OCI-LY7 (cell line): Measurements from ENCODE around the gene NPR1. TPM values are rescaled to one million over a fixed set of nuclear protein-coding genes. Genes with fewer than 3 reads are reported as not detected.
"Not testable (repeated sequence)": the region's sequence is repeated elsewhere in the genome, so short reads cannot be mapped to it uniquely, and the experiment has no call there.

ENCODE experiments used
- BruUV-seq: library from RNA; stranded (reverse); fragments of 400-500 nt; replicated peaks from 2 replicates; lab custom pipeline; 2021; lab: Mats Ljungman, UMichigan
- CTCF ChIA-PET: fragments of 300-600 bp; sonication (Branson Sonifier 250); formaldehyde crosslinking; loops from one replicate; lab custom pipeline; 2022; ENCODE audit warnings: antibody characterized with exemption; ENCODE audit not compliant: unreplicated experiment; lab: Charles Lee
- POLR2A ChIA-PET: fragments of 300-600 bp; sonication (Branson Sonifier 250); formaldehyde crosslinking; loops from one replicate; lab custom pipeline; 2022; ENCODE audit warnings: antibody characterized with exemption; lab: Charles Lee
- DNase-seq: peaks from one replicate; pipeline ENCODE4 v3.0.0-alpha.2; 2015; ENCODE audit warnings: low spot score
- H2AFZ ChIP-seq: fragments of 200-600 bp; sonication (generic), shearing (Covaris generic); 2 replicates; pipeline ENCODE4 v1.6.1; 2014; ENCODE audit warnings: mild to moderate bottlenecking, antibody characterized with exemption, low read length, moderate library complexity
- H3K27ac ChIP-seq: fragments of 200-600 bp; sonication (generic); 2 replicates; pipeline ENCODE4 v1.5.1; 2014; ENCODE audit warnings: mixed run types, low read depth, mild to moderate bottlenecking, moderate library complexity, low read length, inconsistent platforms; ENCODE audit not compliant: poor library complexity, severe bottlenecking
- H3K36me3 ChIP-seq: fragments of 200-600 bp; sonication (generic); 2 replicates; pipeline ENCODE4 v1.6.1; 2014; ENCODE audit warnings: mild to moderate bottlenecking, antibody characterized with exemption, low read length, moderate library complexity, mixed read lengths; ENCODE audit not compliant: insufficient read depth
- H3K4me1 ChIP-seq: fragments of 200-600 bp; sonication (generic); 2 replicates; pipeline ENCODE4 v1.5.1; 2014; ENCODE audit warnings: mild to moderate bottlenecking, low read length; ENCODE audit not compliant: insufficient read depth, poor library complexity, severe bottlenecking
- H3K4me2 ChIP-seq: fragments of 200-600 bp; sonication (generic); 2 replicates; pipeline ENCODE4 v1.6.1; 2014; ENCODE audit warnings: mild to moderate bottlenecking, low read length
- H3K4me3 ChIP-seq: fragments of 200-600 bp; sonication (generic); 2 replicates; pipeline ENCODE4 v1.5.1; 2014; ENCODE audit warnings: mild to moderate bottlenecking, low read depth, low read length; ENCODE audit not compliant: poor library complexity, severe bottlenecking
- H3K79me2 ChIP-seq: fragments of 200-600 bp; sonication (generic); 2 replicates; pipeline ENCODE4 v1.6.1; 2016; ENCODE audit warnings: low read depth, mild to moderate bottlenecking, low read length, moderate library complexity, mixed read lengths; ENCODE audit not compliant: insufficient read depth
- H3K9me2 ChIP-seq: fragments of 200-600 bp; sonication (generic); 2 replicates; pipeline ENCODE4 v1.6.1; 2016; ENCODE audit warnings: mild to moderate bottlenecking, low read length, mixed read lengths; ENCODE audit not compliant: insufficient read depth
- H3K9me3 ChIP-seq: fragments of 200-600 bp; sonication (generic); 2 replicates; pipeline ENCODE4 v1.6.1; 2014; ENCODE audit warnings: mild to moderate bottlenecking, mixed run types, low read length, mixed read lengths
- H4K20me1 ChIP-seq: fragments of 200-600 bp; sonication (generic); 2 replicates; pipeline ENCODE4 v1.6.1; 2014; ENCODE audit warnings: mild to moderate bottlenecking, antibody characterized with exemption, low read length, moderate library complexity, mixed read lengths; ENCODE audit not compliant: insufficient read depth
- CTCF ChIP-seq: fragments of 200-600 bp; sonication (generic); conservative IDR thresholded peaks from 2 replicates; pipeline ENCODE4 v1.5.1; 2014; ENCODE audit warnings: mild to moderate bottlenecking, antibody characterized with exemption, low read length, moderate library complexity, mixed read lengths
- EZH2phosphoT487 ChIP-seq: fragments of 200-600 bp; sonication (generic); IDR thresholded peaks from 2 replicates; pipeline ENCODE4 v1.6.1; 2018; ENCODE audit warnings: low read depth, borderline replicate concordance, mild to moderate bottlenecking, mixed run types, antibody characterized with exemption, low read length, moderate library complexity, mixed read lengths
- intact Hi-C: fragments of 100-400 bp; cut with micrococcal nuclease; formaldehyde crosslinking; loops from one replicate; pipeline ENCODE4 v1.10.0; 2022; ENCODE audit not compliant: unreplicated experiment
- total RNA-seq, 2 experiments: library from RNA; depleted of rRNA in 1 of 2; stranded (reverse); fragments of >200 nt in 1 of 2; shearing (Covaris generic) in 1 of 2; gene quantifications; 2 replicates each; pipeline ENCODE4 v1.2.3, GENCODE V29; 2014 to 2022

The NPR1 gene
- total RNA-seq, 2 experiments from 2014 or later, result not detected

- Histone ChIP-seq H3K27ac (no peak overlapping the region), H3K9me2 (no peaks in the 10 kb centered on the region), H3K4me1 (no peaks in the 10 kb centered on the region), H3K4me2 (no peak overlapping the region), H3K9me3 (no peaks in the 10 kb centered on the region), H3K4me3 (no peak overlapping the region), H3K36me3 (no peaks in the 10 kb centered on the region), H4K20me1 (no peaks in the 10 kb centered on the region), H2AFZ (no peak overlapping the region), H3K79me2 (peaks cover 6% of the 10 kb centered on the region; the same call in 1 of the 2 replicates)
- TF ChIP-seq CTCF (no peak), EZH2phosphoT487 (no peak)
- no peak for DNase-seq
- ChIA-PET CTCF (no interaction called here), POLR2A (no interaction called here)
- intact Hi-C loops, result no loop called here
- no TSS peak for BruUV-seq
Measured at GRCh38 chr1:153723687-153724086, 45.2 kb downstream of the NPR1 start.

GRCh38 chr1:153724634-153725033, 46.1 kb downstream of the NPR1 start:
- H3K27ac ChIP-seq, CTCF ChIA-PET, DNase-seq, H3K9me3 ChIP-seq, H2AFZ ChIP-seq, H3K4me3 ChIP-seq, H3K9me2 ChIP-seq, H3K4me2 ChIP-seq, H3K4me1 ChIP-seq, intact Hi-C loops, H4K20me1 ChIP-seq, H3K36me3 ChIP-seq, BruUV-seq: not testable (repeated sequence)
- POLR2A ChIA-PET, result interaction anchor here (0.8 kb wide), 1 partner anchor 253 kb away, joined by 3 read pairs; no protein-coding TSS in a partner anchor
- peaks cover 14% of the 10 kb centered on the region; the same call in 1 of the 2 replicates for H3K79me2 ChIP-seq

- H3K4me1 ChIP-seq, result peaks cover 24% of the 10 kb centered on the region
- intact Hi-C loops, result loop anchor here (1.0 kb wide), 1 partner anchor 56 kb away; no protein-coding TSS in a partner anchor
- CTCF ChIA-PET, result interaction anchor here (0.5 to 0.6 kb wide), 3 partner anchors 129 to 440 kb away, joined by 3 to 4 read pairs (median 3); no protein-coding TSS in a partner anchor
Measured at GRCh38 chr1:153727463-153728304, 49.2 kb downstream of the NPR1 start, which contains the start of gene INTS3. INTS3 (plus strand) TSS chr1:153728050; CDS start chr1:153728635, 585 bp downstream.

More at GRCh38 chr1:153727463-153728304, 49.2 kb downstream of the NPR1 start, which contains the start of gene INTS3:
- no TSS peak for BruUV-seq
- POLR2A ChIA-PET, result interaction anchor here (0.6 to 1.0 kb wide), 4 partner anchors 8 to 94 kb away, joined by 3 to 6 read pairs (median 4); partner anchors contain the start of gene CHTOP
- Histone ChIP-seq H3K9me2 (no peaks in the 10 kb centered on the region), H3K27ac (peak within 1 kb of the TSS; percentile 64), H2AFZ (peak within 1 kb of the TSS; percentile 48; the same call in 1 of the 2 replicates), H3K4me3 (peak within 1 kb of the TSS; percentile 93), H3K79me2 (peaks cover 22% of the 10 kb centered on the region; the same call in 1 of the 2 replicates), H3K36me3 (peaks cover 13% of the 10 kb centered on the region), H3K4me2 (peak within 1 kb of the TSS; percentile 95), H4K20me1 (no peaks in the 10 kb centered on the region), H3K9me3 (no peaks in the 10 kb centered on the region)
- DNase-seq, result peak; percentile 100
- no peak for TF ChIP-seq EZH2phosphoT487
- peak; percentile 27; the same call in 1 of the 2 replicates for TF ChIP-seq CTCF
